Fibroblast of the aortic adventitia (primary cell): Measurements from ENCODE around the gene ZNF597. TPM values are rescaled to one million over a fixed set of nuclear protein-coding genes. Genes with fewer than 3 reads are reported as not detected.

ENCODE experiments used
- DNase-seq: peaks from one replicate; pipeline ENCODE4 v3.0.0-alpha.2; 2010; ENCODE audit warnings: low read depth
- H3K4me3 ChIP-seq: 2 replicates; pipeline ENCODE4 v1.5.1; 2011; ENCODE audit warnings: low read depth, mild to moderate bottlenecking, control low read depth, low read length, moderate library complexity
- CTCF ChIP-seq: IDR thresholded peaks from 2 replicates; pipeline ENCODE4 v1.5.1; 2011; ENCODE audit warnings: mild to moderate bottlenecking, low read length, control low read depth, inconsistent platforms; ENCODE audit not compliant: insufficient read depth
- total RNA-seq: library from RNA; depleted of rRNA; stranded (reverse); fragments of >200 nt; gene quantifications from 2 replicates; pipeline ENCODE4 v1.2.3, GENCODE V29; 2012; ENCODE audit warnings: low replicate concordance

The ZNF597 gene
- 2.5 and 2.8 TPM in 2 replicates for total RNA-seq

DNA sequence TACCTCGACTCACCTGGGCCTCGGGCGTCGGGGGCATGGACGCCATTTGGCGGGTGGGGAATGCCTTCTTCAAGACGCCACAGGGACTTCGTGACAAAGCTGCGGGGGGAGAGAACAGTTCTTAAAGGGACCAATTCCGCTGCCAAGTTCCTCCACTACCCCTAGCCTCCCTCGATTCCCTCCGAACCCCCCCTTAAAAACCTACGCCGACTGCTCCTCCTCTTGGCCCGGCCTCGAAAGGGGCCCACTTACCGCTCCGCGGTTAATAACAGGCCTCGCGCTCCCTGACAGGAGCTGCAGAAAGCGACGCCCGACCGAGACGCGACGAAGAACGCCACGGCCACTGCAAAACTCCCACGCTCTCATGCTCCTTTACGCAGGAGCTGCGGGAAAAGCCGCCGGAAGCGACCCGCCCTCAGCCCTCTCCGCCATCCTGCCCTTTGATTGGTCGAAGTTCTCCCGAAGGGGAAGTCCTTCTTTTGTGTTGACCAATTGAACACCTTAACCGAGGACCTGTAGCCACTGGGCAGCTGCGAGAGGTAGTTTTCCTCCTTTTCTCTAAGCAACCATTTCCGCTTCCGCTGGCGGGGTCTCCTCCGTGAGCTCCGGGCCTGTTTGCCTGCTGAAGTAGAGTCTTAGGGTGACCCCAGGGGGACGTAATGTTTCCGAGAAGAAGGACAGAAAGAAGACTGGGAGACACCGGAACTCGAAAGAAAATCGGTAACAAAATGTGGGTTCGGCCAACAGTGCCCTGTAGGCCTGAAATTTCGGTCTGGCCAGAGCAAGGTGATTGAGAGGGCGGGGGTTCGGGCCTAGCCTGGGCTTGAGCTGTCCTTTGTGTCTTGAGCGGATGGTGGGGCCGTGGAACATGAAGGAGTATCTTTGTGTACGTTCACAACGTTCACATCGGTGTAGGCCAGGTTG is at the start of gene ZNF597, which contains the start of gene NAA60:
Gene ZNF597, minus strand, starts transcription at position 397 of the 924 bp plus-strand sequence. Its CDS starts 351 bp downstream, at position 46.
Gene NAA60, plus strand, starts transcription at position 573 of the 924 bp plus-strand sequence. CDS start 32,548 bp downstream, outside the sequence.
- peak within 1 kb of the TSS; percentile 80 for H3K4me3 ChIP-seq
- no peak for TF ChIP-seq CTCF
- DNase-seq: peak; percentile 92

DNA sequence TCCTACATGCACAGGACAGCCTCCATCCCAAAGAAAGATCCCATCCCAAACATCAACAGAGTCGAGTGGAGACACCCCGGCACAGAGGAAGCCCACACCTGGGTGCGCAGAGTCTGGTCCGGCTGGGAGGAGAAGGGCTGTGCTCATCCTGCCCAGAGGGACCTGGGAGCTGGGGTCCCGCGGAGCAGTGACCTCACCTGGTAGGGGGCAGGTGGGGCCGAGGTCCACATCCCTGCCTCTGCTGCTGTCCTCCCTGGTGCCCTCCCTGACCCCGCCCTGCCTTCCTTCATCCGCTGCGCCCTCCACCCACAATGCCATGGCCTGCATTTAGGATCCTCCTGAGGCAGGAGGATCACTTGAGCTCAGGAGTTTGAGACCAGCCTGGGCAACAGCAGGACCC is 49.1 kb upstream of the ZNF597 start:
- no peak for DNase-seq
- TF ChIP-seq CTCF: no peak
- no peak overlapping the region for H3K4me3 ChIP-seq

- H3K4me3 ChIP-seq: no peak overlapping the region
- DNase-seq: no peak
- TF ChIP-seq CTCF: no peak
Measured at GRCh38 chr16:3490911-3491629, 47.8 kb upstream of the ZNF597 start.

- no peak for DNase-seq
- no peak overlapping the region for H3K4me3 ChIP-seq
- no peak for TF ChIP-seq CTCF
Measured at GRCh38 chr16:3488801-3489200, 45.5 kb upstream of the ZNF597 start.

DNA sequence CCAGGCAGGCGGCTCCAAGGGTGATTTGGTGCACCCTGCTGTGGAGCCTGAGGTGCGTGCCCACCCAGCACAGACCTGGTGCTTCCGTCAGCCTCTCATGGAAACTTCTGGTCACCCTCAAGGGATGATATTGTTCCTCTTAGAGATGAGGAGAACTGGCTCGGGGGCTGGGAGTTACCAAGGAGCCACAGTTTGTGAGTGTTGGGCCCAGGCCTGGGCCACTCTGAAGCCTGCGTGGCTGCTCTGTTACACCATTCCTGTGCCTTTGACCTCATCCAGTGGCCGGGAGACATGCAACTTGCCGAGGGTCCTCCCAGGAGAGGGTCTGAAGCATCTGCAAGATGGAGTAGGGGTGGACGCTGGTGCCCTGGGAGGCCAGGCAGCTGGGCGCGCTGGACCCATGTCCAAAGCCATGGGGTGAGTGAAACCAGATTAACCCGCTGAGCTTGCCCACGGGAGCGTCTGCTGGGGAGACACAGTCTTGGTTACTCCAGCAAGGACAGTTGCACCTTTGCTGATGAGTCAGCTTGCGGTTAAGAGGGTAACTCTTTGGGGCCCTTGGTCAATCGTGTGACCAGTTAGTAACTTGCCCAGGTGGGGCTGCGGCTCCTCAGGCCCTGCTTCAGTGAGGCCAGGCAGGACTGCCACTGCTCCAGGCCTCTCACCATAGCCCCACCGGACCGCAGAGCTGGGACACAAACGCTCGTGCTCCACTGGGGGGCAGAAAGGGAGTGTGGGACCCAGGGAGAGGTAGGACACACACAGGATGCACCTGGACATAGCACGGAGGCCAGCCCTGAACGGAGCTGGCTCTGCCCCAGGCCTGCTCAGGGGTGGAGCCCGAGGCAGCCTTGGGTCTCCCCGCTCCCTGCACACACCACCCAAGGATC is 44.5 kb upstream of the ZNF597 start:
- no peak for TF ChIP-seq CTCF
- H3K4me3 ChIP-seq: no peak overlapping the region
- no peak for DNase-seq
